Measurements from ENCODE around the gene SRP19. TPM values are rescaled to one million over a fixed set of nuclear protein-coding genes. Genes with fewer than 3 reads are reported as not detected.
"Not testable (repeated sequence)": the region's sequence is repeated elsewhere in the genome, so short reads cannot be mapped to it uniquely, and the experiment has no call there.

Gene SRP19
- total and polyA plus RNA-seq, 5 donors = 21.4 to 75.7 (median 31.5) TPM

DNA sequence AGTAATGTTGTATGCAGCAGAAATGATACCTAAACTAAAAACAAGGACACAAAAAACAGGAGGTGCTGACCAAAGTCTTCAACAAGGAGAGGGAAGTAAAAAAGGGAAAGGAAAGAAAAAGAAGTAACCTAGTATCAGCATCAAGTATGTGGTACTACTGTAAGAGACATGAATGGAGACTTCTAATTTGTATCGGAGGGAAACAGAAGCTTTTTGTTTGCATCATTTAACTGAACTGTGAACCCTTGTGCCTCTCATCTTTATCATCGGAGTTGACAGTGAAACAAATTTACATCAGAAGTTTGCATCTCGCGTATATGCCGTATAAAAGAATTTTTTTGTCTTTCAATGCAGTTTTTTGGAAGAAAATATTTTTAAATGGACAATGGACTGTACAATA lies 6.3 kb downstream of the SRP19 start:
- no peak overlapping the region for H3K27ac ChIP-seq (ENCODE audit: low read length)
- H3K4me1 ChIP-seq (ENCODE audit: control insufficient read depth, insufficient read depth, low read length) = peaks cover 1% of the 10 kb centered on the region
- WGBS = 90% methylated on average over 5 of the region's 5 CpGs
- H3K4me3 ChIP-seq (ENCODE audit: low read length) = no peak overlapping the region
- no peaks in the 10 kb centered on the region for H3K9me3 ChIP-seq (ENCODE audit: control insufficient read depth, low read length)
- DNase-seq = no peak
- intact Hi-C loops (cut with DNase I) = no loop called here
- no peak for ATAC-seq
- H3K27me3 ChIP-seq (ENCODE audit: control insufficient read depth, insufficient read depth) = no peaks in the 10 kb centered on the region

DNA sequence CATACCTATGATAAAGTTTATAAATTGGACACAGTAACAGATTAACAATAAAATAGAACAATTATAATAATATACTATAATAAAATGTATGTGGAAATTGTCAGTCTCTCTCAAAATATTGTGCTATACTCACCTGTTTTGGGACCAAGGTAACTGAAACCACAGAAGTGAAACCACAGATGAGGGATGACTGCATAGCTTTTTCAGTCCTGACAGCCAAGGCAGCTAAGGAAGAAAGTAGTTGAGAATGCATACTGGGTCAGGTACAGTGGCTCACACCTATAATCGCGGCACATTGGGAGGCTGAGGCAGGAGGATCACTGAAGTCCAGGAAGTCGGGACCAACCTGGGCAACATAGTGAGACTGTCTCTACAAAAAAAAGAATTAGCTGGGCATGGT lies 8.9 kb downstream of the SRP19 start:
- ATAC-seq (no peak), DNase-seq (no peak)
- Histone ChIP-seq H3K9me3 (ENCODE audit: control insufficient read depth, low read length) (no peaks in the 10 kb centered on the region), H3K4me3 (ENCODE audit: low read length) (no peak overlapping the region), H3K27ac (ENCODE audit: low read length) (no peak overlapping the region), H3K4me1 (ENCODE audit: control insufficient read depth, insufficient read depth, low read length) (no peaks in the 10 kb centered on the region), H3K27me3 (ENCODE audit: control insufficient read depth, insufficient read depth) (no peaks in the 10 kb centered on the region)
- 95% methylated on average over 3 of the region's 3 CpGs for WGBS
- intact Hi-C loops (cut with DNase I) = no loop called here

DNA sequence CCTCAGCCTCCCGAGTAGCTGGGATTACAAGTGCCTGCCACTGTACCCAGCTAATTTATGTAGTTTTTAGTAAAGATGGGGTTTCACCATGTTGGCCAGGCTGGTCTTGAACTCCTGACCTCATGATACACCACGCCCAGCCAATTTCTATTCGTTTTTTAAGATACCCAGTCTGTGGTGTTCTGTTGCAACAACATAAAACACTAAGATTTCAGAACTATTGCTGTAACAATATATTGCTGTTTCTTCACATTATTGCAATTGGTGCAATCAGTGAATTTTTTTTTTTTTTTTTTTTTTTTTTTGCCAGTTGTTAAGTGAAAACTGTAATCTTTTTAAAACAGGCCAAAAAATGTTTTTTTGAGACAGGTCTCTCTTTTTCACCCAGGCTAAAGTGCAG lies 9.9 kb downstream of the SRP19 start:
- Histone ChIP-seq H3K27ac (ENCODE audit: low read length) (no peak overlapping the region), H3K4me1 (ENCODE audit: control insufficient read depth, insufficient read depth, low read length) (no peaks in the 10 kb centered on the region), H3K9me3 (ENCODE audit: control insufficient read depth, low read length) (no peaks in the 10 kb centered on the region), H3K27me3 (ENCODE audit: control insufficient read depth, insufficient read depth) (no peaks in the 10 kb centered on the region), H3K4me3 (ENCODE audit: low read length) (no peak overlapping the region)
- 56% methylated on average over 3 of the region's 3 CpGs for WGBS
- no peak for DNase-seq
- no peak for ATAC-seq
- intact Hi-C loops (cut with DNase I) = no loop called here

DNA sequence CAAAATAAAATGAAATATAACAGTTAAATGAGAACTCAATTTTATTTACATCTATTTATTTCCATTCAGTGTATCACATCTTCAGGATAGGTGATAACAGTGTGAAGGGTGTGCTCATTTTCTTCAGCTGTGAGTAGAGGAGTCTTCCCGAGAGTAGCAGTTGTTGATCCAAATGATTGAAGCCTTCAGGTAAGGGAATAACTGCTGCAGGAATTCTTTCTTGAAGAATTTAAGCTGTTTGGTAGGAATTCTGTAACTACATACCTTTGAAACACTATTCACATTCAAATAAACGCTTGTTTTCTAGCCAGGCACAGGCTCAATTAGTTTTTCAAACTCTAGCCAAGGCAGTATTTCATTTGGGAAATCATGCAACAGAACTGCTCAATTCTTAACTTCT lies 15.3 kb downstream of the SRP19 start:
- 68% methylated on average over 2 of the region's 2 CpGs for WGBS
- H3K9me3 ChIP-seq (ENCODE audit: control insufficient read depth, low read length) = no peaks in the 10 kb centered on the region
- intact Hi-C loops (cut with DNase I) = no loop called here
- H3K4me3 ChIP-seq (ENCODE audit: low read length) = no peak overlapping the region
- no peak for DNase-seq
- H3K4me1 ChIP-seq (ENCODE audit: control insufficient read depth, insufficient read depth, low read length) = peaks cover 2% of the 10 kb centered on the region
- H3K27me3 ChIP-seq (ENCODE audit: control insufficient read depth, insufficient read depth) = no peaks in the 10 kb centered on the region
- no peak overlapping the region for H3K27ac ChIP-seq (ENCODE audit: low read length)
- no peak for ATAC-seq

DNA sequence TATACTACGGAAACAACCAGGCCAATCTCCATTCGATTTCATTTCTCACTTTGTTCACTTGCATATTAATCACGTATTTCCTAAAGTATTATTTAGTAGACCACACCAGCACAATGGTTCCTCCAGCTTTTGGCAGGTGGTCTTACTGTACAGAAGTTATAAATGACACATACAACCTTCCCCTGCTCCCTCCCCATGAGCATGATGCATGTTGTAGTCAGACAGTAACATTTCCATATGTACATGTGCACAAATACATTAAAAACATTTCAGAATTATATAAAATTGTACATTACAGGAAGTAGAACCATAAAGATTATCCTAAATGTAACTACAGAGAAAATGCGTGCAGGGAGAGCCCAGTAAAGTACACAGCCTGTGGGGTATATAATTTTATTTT lies 17.0 kb downstream of the SRP19 start:
- Histone ChIP-seq H3K27me3 (ENCODE audit: control insufficient read depth, insufficient read depth) (no peaks in the 10 kb centered on the region), H3K4me1 (ENCODE audit: control insufficient read depth, insufficient read depth, low read length) (peaks cover 2% of the 10 kb centered on the region), H3K9me3 (ENCODE audit: control insufficient read depth, low read length) (no peaks in the 10 kb centered on the region), H3K4me3 (ENCODE audit: low read length) (no peak overlapping the region), H3K27ac (ENCODE audit: low read length) (no peak overlapping the region)
- intact Hi-C loops (cut with DNase I) = no loop called here
- DNase-seq (no peak), ATAC-seq (no peak)
- WGBS = 68% methylated on average over 4 of the region's 4 CpGs

DNA sequence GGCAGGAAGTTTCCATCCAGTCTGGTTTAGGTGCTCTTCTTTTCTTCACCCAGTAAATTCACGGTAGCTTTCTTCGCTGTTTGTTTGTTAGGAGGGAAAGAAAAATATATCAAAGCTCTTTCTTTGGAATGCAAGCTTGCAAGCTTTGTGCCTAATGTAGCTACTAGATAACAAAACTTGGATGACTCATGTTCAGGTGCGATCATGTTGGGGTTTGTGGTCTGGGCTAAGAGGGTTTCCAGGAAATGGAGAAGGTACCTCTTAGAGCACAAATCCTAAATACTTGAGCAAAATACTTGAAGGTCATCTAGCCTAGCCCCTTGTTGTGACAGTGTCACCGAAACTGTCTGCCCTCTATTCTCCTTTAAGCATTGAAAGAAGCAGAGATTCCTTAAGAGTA lies 17.7 kb downstream of the SRP19 start:
- no peaks in the 10 kb centered on the region for H3K9me3 ChIP-seq (ENCODE audit: control insufficient read depth, low read length)
- no peak for DNase-seq
- intact Hi-C loops (cut with DNase I) = no loop called here
- H3K27ac ChIP-seq (ENCODE audit: low read length) = no peak overlapping the region
- H3K4me3 ChIP-seq (ENCODE audit: low read length) = no peak overlapping the region
- no peak for ATAC-seq
- no peaks in the 10 kb centered on the region for H3K27me3 ChIP-seq (ENCODE audit: control insufficient read depth, insufficient read depth)
- WGBS = 74% methylated on average over 4 of the region's 4 CpGs
- H3K4me1 ChIP-seq (ENCODE audit: control insufficient read depth, insufficient read depth, low read length) = peaks cover 4% of the 10 kb centered on the region

DNA sequence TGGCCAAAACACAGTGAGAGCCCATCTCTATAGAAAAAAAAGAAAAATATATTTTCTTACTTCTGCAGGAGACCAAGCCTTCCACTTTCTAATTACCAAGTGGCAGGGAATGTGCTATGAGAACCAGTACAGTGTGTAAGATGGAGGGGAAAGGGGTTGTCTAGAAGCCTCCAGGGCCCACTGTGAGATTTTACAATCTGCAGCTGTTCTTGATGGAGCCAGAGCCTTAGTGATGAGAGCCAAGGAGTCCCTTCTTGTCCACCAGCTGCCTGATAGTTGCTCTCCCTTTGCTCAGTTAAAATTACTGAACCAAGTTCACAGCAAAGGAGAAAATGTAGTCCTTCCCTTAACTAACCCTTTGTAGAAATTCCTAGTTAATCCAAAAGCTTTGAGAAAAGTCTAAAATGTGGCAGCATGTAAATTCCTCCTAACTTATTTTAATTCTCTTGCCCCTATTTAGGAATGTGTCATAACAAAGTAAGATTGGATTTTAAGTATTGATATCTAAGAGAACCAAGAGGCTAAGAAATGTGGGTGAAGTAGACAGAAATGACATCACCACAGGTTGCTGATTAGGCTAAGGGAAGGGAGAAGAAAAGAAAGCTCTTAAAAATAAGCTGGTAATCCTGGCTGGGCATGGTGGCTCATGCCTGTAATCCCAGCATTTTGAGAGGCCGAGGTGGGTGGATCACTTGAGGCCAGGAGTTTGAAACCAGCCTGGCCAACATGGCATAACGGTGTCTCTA lies 19.3 kb downstream of the SRP19 start:
- Histone ChIP-seq H3K27ac (ENCODE audit: low read length) (no peak overlapping the region), H3K27me3 (ENCODE audit: control insufficient read depth, insufficient read depth) (no peaks in the 10 kb centered on the region), H3K4me3 (ENCODE audit: low read length) (no peak overlapping the region), H3K9me3 (ENCODE audit: control insufficient read depth, low read length) (no peaks in the 10 kb centered on the region), H3K4me1 (ENCODE audit: control insufficient read depth, insufficient read depth, low read length) (peaks cover 10% of the 10 kb centered on the region)
- DNase-seq (no peak), ATAC-seq (peak in 1 of 2 donors; percentile 22)
- intact Hi-C loops (cut with DNase I) = no loop called here
- WGBS = 96% methylated on average over 2 of the region's 2 CpGs

DNA sequence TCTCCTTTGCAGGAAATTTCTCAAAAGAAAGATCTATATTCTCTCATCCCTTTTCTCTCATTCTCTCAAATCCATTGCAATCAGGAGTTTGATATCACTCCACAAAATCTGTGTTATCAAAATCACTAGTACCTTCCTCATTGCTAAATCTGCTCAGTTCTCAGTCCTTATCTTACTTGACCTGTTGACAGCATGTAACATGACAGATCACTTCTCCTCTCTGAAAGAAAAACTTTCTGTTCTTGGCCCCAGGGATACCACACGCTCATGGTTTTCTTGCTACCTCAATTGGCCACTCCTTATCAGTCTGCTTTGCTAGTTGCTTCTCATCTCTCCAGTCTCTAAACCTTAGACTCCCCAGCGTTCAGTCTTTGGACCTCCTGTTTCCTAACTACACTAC lies 22.1 kb downstream of the SRP19 start:
- ATAC-seq (no peak), DNase-seq (no peak)
- 55% methylated on average over 2 of the region's 2 CpGs for WGBS
- H3K4me3 ChIP-seq (ENCODE audit: low read length) = no peak overlapping the region
- intact Hi-C loops (cut with DNase I) = no loop called here
- no peaks in the 10 kb centered on the region for H3K27me3 ChIP-seq (ENCODE audit: control insufficient read depth, insufficient read depth)
- H3K4me1 ChIP-seq (ENCODE audit: control insufficient read depth, insufficient read depth, low read length) = peaks cover 10% of the 10 kb centered on the region
- H3K27ac ChIP-seq (ENCODE audit: low read length) = no peak overlapping the region
- H3K9me3 ChIP-seq (ENCODE audit: control insufficient read depth, low read length) = no peaks in the 10 kb centered on the region

DNA sequence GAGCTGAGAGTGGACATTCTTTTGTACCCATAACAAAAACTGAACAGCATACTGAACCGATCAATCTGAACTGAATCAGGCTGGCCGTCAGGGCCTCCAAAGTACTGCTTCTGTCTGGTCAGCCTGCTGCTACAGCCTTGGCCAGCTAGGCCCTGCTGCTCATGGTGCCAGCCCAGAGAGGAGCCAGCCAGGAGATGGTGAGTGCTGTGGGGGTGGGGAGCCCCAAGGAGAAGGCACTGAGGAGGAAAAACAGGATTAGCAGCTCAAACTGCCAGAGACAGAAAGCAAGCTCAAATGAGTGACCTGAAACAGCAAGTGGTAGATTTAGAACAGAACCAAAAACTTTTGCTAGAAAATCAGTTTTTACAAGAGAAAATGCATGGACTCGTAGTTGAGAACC lies 23.9 kb downstream of the SRP19 start:
- intact Hi-C loops (cut with DNase I) = no loop called here
- ATAC-seq (no peak), DNase-seq (no peak)
- Histone ChIP-seq H3K27me3 (ENCODE audit: control insufficient read depth, insufficient read depth) (no peaks in the 10 kb centered on the region), H3K27ac (ENCODE audit: low read length) (no peak overlapping the region), H3K9me3 (ENCODE audit: control insufficient read depth, low read length) (no peaks in the 10 kb centered on the region), H3K4me3 (ENCODE audit: low read length) (no peak overlapping the region), H3K4me1 (ENCODE audit: control insufficient read depth, insufficient read depth, low read length) (peaks cover 8% of the 10 kb centered on the region)
- 91% methylated on average over 3 of the region's 3 CpGs for WGBS

DNA sequence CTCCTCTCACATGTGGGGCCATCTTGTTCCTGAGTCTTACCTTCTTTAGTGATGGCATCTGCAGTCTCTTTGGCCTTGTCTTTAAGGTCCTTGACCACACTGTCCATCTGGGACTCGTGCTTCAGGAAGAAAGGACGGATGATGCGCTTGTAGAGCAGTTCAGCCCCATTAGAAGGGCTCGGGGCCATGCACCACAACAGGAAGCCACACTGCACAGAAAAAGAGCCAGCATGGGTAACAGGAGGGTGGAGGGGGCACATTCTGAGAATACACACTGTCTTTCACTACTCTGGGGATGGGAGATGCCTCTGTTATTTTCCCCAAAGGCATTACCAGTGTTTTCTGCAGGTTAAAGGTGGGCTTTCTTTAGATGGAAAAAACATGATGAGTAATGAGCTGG lies 25.9 kb downstream of the SRP19 start:
- no peak for DNase-seq
- Histone ChIP-seq H3K9me3 (ENCODE audit: control insufficient read depth, low read length) (no peaks in the 10 kb centered on the region), H3K4me1 (ENCODE audit: control insufficient read depth, insufficient read depth, low read length) (peaks cover 8% of the 10 kb centered on the region), H3K4me3 (ENCODE audit: low read length) (no peak overlapping the region), H3K27me3 (ENCODE audit: control insufficient read depth, insufficient read depth) (no peaks in the 10 kb centered on the region), H3K27ac (ENCODE audit: low read length) (no peak overlapping the region)
- intact Hi-C loops (cut with DNase I) = no loop called here
- ATAC-seq = no peak
- WGBS = 91% methylated on average over 4 of the region's 4 CpGs

DNA sequence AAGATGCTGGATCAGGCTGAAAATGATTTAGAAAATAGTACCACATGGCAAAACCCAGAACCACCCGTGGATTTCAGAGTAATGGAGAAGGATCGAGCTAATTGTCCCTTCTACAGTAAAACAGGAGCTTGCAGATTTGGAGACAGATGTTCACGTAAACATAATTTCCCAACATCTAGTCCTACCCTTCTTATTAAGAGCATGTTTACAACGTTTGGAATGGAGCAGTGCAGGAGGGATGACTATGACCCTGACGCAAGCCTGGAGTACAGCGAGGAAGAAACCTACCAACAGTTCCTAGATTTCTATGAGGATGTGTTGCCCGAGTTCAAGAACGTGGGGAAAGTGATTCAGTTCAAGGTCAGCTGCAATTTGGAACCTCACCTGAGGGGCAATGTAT lies 31.0 kb downstream of the SRP19 start:
- DNase-seq; H3K27me3 ChIP-seq (ENCODE audit: control insufficient read depth, insufficient read depth); H3K4me1 ChIP-seq (ENCODE audit: control insufficient read depth, insufficient read depth, low read length); H3K27ac ChIP-seq (ENCODE audit: low read length); H3K4me3 ChIP-seq (ENCODE audit: low read length); intact Hi-C loops (cut with DNase I); H3K9me3 ChIP-seq (ENCODE audit: control insufficient read depth, low read length); ATAC-seq: not testable (repeated sequence)
- WGBS = 89% methylated on average over 8 of the region's 8 CpGs

DNA sequence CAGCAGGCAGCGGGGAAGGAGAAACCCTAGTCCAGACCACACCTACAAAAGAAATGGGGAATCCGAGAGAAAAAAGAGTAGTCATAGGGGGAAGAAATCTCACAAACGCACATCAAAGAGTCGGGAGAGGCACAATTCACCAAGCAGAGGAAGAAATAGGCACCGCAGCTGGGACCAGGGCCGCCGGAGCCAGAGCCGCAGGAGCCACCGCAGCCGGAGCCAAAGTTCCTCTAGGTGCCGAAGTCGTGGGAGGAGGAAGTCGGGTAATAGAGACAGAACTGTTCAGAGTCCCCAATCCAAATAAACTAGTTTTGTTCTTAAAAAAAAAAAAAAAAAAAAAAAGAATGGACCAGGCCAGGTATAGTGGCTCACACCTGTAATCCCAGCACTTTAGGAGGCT lies 31.7 kb downstream of the SRP19 start:
- H3K4me1 ChIP-seq (ENCODE audit: control insufficient read depth, insufficient read depth, low read length) = peaks cover under 1% of the 10 kb centered on the region
- WGBS = 97% methylated on average over 13 of the region's 13 CpGs
- H3K27ac ChIP-seq (ENCODE audit: low read length) = no peak overlapping the region
- no peak overlapping the region for H3K4me3 ChIP-seq (ENCODE audit: low read length)
- no peak for DNase-seq
- no peak for ATAC-seq
- intact Hi-C loops (cut with DNase I) = no loop called here
- no peaks in the 10 kb centered on the region for H3K27me3 ChIP-seq (ENCODE audit: control insufficient read depth, insufficient read depth)
- H3K9me3 ChIP-seq (ENCODE audit: control insufficient read depth, low read length) = no peaks in the 10 kb centered on the region

All from right cardiac atrium (tissue), 5 donors.